Mesothelial cell of epicardium (in vitro differentiated cells): ENCODE measurements around the gene SLC2A14. TPM values are rescaled to one million over a fixed set of nuclear protein-coding genes. Genes with fewer than 3 reads are reported as not detected.
"Not testable (repeated sequence)": the region's sequence is repeated elsewhere in the genome, so short reads cannot be mapped to it uniquely, and the experiment has no call there.

Experiments used
- DNase-seq, 2 experiments: peaks; one replicate each; pipeline ENCODE4 v3.0.0; 2021; ENCODE audit warnings: low spot score in 2 of 2; ENCODE audit not compliant: unreplicated experiment in 2 of 2
- H3K27ac Mint-ChIP-seq: 2 replicates; pipeline ENCODE4 v1.8.0; 2021; ENCODE audit warnings: mixed read lengths
- H3K27me3 Mint-ChIP-seq: 2 replicates; pipeline ENCODE4 v1.8.0; 2021; ENCODE audit warnings: low read depth, mixed read lengths
- H3K36me3 Mint-ChIP-seq: 2 replicates; pipeline ENCODE4 v1.8.0; 2021; ENCODE audit warnings: mixed read lengths
- H3K4me1 Mint-ChIP-seq: 2 replicates; pipeline ENCODE4 v1.8.0; 2021; ENCODE audit warnings: mixed read lengths
- H3K4me3 Mint-ChIP-seq: 2 replicates; pipeline ENCODE4 v1.8.0; 2021; ENCODE audit warnings: mild to moderate bottlenecking, moderate library complexity, mixed read lengths
- H3K9me3 Mint-ChIP-seq: 2 replicates; pipeline ENCODE4 v1.8.0; 2021; ENCODE audit warnings: mixed read lengths
- CTCF ChIP-seq: fragments of 200-600 bp; sonication (generic); IDR thresholded peaks from one replicate; pipeline ENCODE4 v1.5.0; 2021; ENCODE audit warnings: antibody characterized with exemption; ENCODE audit not compliant: unreplicated experiment
- total RNA-seq: library from RNA; stranded (reverse); gene quantifications from 3 replicates; pipeline ENCODE4 v1.2.1, GENCODE V29; 2021

The SLC2A14 gene
- total RNA-seq, 1 donor from 2014 or later, result 4.9 TPM

GRCh38 chr12:7788294-7788660 lies 84.4 kb downstream of the SLC2A14 start:
- TF ChIP-seq CTCF, result no peak
- no peaks in the 10 kb centered on the region for H3K9me3 Mint-ChIP-seq
- DNase-seq, result no peak
- no peaks in the 10 kb centered on the region for H3K36me3 Mint-ChIP-seq
- peaks cover 34% of the 10 kb centered on the region for H3K27me3 Mint-ChIP-seq
- H3K27ac Mint-ChIP-seq, result no peak overlapping the region
- H3K4me3 Mint-ChIP-seq, result peak overlapping the region; percentile 20
- H3K4me1 Mint-ChIP-seq, result peaks cover 6% of the 10 kb centered on the region

- DNase-seq, result no peak
- Mint-ChIP-seq H3K27ac (no peak overlapping the region), H3K4me1 (peaks cover 6% of the 10 kb centered on the region), H3K36me3 (no peaks in the 10 kb centered on the region), H3K9me3 (no peaks in the 10 kb centered on the region), H3K27me3 (peaks cover 34% of the 10 kb centered on the region), H3K4me3 (peak overlapping the region; percentile 20)
- TF ChIP-seq CTCF, result no peak
Observed at GRCh38 chr12:7787574-7788293, 85.0 kb downstream of the SLC2A14 start.

- no peak for DNase-seq
- Mint-ChIP-seq H3K4me3 (no peak overlapping the region), H3K4me1 (peaks cover 6% of the 10 kb centered on the region), H3K27me3 (peaks cover 29% of the 10 kb centered on the region), H3K36me3 (no peaks in the 10 kb centered on the region), H3K27ac (no peak overlapping the region), H3K9me3 (no peaks in the 10 kb centered on the region)
- no peak for TF ChIP-seq CTCF
Observed at GRCh38 chr12:7784701-7785100, 88.0 kb downstream of the SLC2A14 start.

GRCh38 chr12:7783433-7783832 lies 89.3 kb downstream of the SLC2A14 start:
- not testable (repeated sequence) for H3K9me3 Mint-ChIP-seq, H3K27ac Mint-ChIP-seq, H3K36me3 Mint-ChIP-seq, H3K4me1 Mint-ChIP-seq, DNase-seq, H3K4me3 Mint-ChIP-seq
- peaks cover 20% of the 10 kb centered on the region for H3K27me3 Mint-ChIP-seq

- Mint-ChIP-seq H3K4me3 (no peak overlapping the region), H3K36me3 (no peaks in the 10 kb centered on the region), H3K27me3 (peaks cover 6% of the 10 kb centered on the region), H3K9me3 (no peaks in the 10 kb centered on the region), H3K4me1 (no peaks in the 10 kb centered on the region), H3K27ac (no peak overlapping the region)
- DNase-seq, result no peak
- no peak for TF ChIP-seq CTCF
Observed at GRCh38 chr12:7782055-7782454, 90.7 kb downstream of the SLC2A14 start.

GRCh38 chr12:7781274-7781673 lies 91.4 kb downstream of the SLC2A14 start:
- no peak overlapping the region for H3K4me3 Mint-ChIP-seq
- TF ChIP-seq CTCF, result no peak
- H3K4me1 Mint-ChIP-seq, result no peaks in the 10 kb centered on the region
- no peaks in the 10 kb centered on the region for H3K36me3 Mint-ChIP-seq
- H3K27ac Mint-ChIP-seq, result no peak overlapping the region
- no peak for DNase-seq
- no peaks in the 10 kb centered on the region for H3K27me3 Mint-ChIP-seq
- H3K9me3 Mint-ChIP-seq, result no peaks in the 10 kb centered on the region
